HepG2 (cell line): Measurements from ENCODE around the gene RPS17. TPM values are rescaled to one million over a fixed set of nuclear protein-coding genes. Genes with fewer than 3 reads are reported as not detected.

ENCODE experiments used
- ATAC-seq: fragments of 200-7000 bp; cut with Tn5 transposase; 3 replicates; pipeline ENCODE4 v1.9.1; 2020; ENCODE audit warnings: mild to moderate bottlenecking, moderate library complexity
- BruUV-seq: library from RNA; stranded (reverse); fragments of 400-500 nt; replicated peaks from 2 replicates; lab custom pipeline; 2021; lab: Mats Ljungman, UMichigan
- CTCF ChIA-PET: fragments of 300-600 bp; formaldehyde crosslinking; extraction: SDS; loops from one replicate; lab custom pipeline; 2021; ENCODE audit warnings: low total read pairs, inconsistent platforms, low intra/inter-chr PET ratio; lab: Yijun Ruan, JAX
- POLR2A ChIA-PET: fragments of 350-600 bp; sonication (Branson Sonifier 250); formaldehyde crosslinking; loops from one replicate; lab custom pipeline; 2020; ENCODE audit warnings: antibody characterized with exemption, inconsistent platforms; lab: Yijun Ruan, JAX
- DNase-seq: peaks from one replicate; pipeline ENCODE4 v3.0.0-alpha.2; 2015; ENCODE audit warnings: low spot score
- FAIRE-seq: peaks from 3 replicates; lab custom pipeline; 2011; peaks lifted over from hg19 to GRCh38; lab: Jason Lieb, UNC
- H2AFZ ChIP-seq: one replicate; pipeline ENCODE4 v1.6.1; 2011; ENCODE audit warnings: low read length, inconsistent platforms
- H3K27ac ChIP-seq: fragments of 300-600 bp; 3 replicates; pipeline ENCODE4 v1.8.0; 2011; ENCODE audit warnings: mixed run types, mild to moderate bottlenecking, mixed read lengths, low read length, inconsistent platforms; ENCODE audit not compliant: insufficient read depth; ENCODE audit errors: extremely low read length
- H3K27me3 ChIP-seq, 2 experiments: fragments of 200-600 bp in 1 of 2; 2 replicates in 1 of 2; 3 replicates in 1 of 2; pipeline versions ENCODE4 v1.6.0 to v1.8.0; 2011; ENCODE audit warnings: low read length in 2 of 2, mild to moderate bottlenecking in 2 of 2, moderate library complexity in 2 of 2, inconsistent platforms in 1 of 2; ENCODE audit not compliant: insufficient read depth in 2 of 2, control insufficient read depth in 1 of 2
- H3K36me3 ChIP-seq, 2 experiments: fragments of 200-600 bp in 1 of 2; replicated peaks in 1 of 2; 2 replicates in 1 of 2; 3 replicates in 1 of 2; pipeline versions ENCODE4 v1.5.1 to v1.8.0; 2011; ENCODE audit warnings: low read length in 2 of 2, inconsistent platforms in 1 of 2; ENCODE audit not compliant: insufficient read depth in 2 of 2, control insufficient read depth in 1 of 2
- H3K4me1 ChIP-seq: 2 replicates; pipeline ENCODE4 v1.5.1; 2012; ENCODE audit warnings: low read length, inconsistent platforms; ENCODE audit not compliant: insufficient read depth
- H3K4me2 ChIP-seq: 2 replicates; pipeline ENCODE4 v1.6.0; 2011; ENCODE audit warnings: low read depth, low read length, inconsistent platforms
- H3K4me3 ChIP-seq, 3 experiments: fragments of 200-600 bp in 1 of 3; sonication (generic), shearing (Covaris generic) in 1 of 3; replicated peaks in 1 of 3; 2 replicates each; pipeline ENCODE4 v1.5.1; 2011 to 2016; ENCODE audit warnings: low read length in 3 of 3, inconsistent platforms in 2 of 3, low read depth in 2 of 3, mild to moderate bottlenecking in 2 of 3, control low read depth in 1 of 3, mixed read lengths in 1 of 3; ENCODE audit not compliant: insufficient read depth in 1 of 3
- H3K79me2 ChIP-seq: one replicate; pipeline ENCODE4 v1.6.1; 2011; ENCODE audit warnings: low read length, inconsistent platforms; ENCODE audit not compliant: insufficient read depth
- H3K9ac ChIP-seq: 2 replicates; pipeline ENCODE4 v1.6.0; 2011; ENCODE audit warnings: mild to moderate bottlenecking, low read depth, low read length, inconsistent platforms; ENCODE audit not compliant: insufficient read depth
- H3K9me3 ChIP-seq: 2 replicates; pipeline ENCODE4 v1.5.1; 2012; ENCODE audit warnings: mild to moderate bottlenecking, low read length
- H4K20me1 ChIP-seq: 2 replicates; pipeline ENCODE4 v1.6.0; 2011; ENCODE audit warnings: inconsistent platforms, mild to moderate bottlenecking, low read length, moderate library complexity; ENCODE audit not compliant: insufficient read depth
- CHD4 ChIP-seq: fragments of 200-600 bp; sonication (generic); IDR thresholded peaks from 2 replicates; pipeline ENCODE4 v1.7.0; 2017; ENCODE audit warnings: mild to moderate bottlenecking, low read length, borderline replicate concordance
- ELF4 ChIP-seq: sonication (generic); formaldehyde crosslinking; IDR thresholded peaks from 2 replicates; pipeline ENCODE4 v1.5.0; 2020; ENCODE audit warnings: missing genetic modification reagents, mild to moderate bottlenecking, moderate library complexity, borderline replicate concordance
- GTF3A ChIP-seq: sonication (generic); formaldehyde crosslinking; conservative IDR thresholded peaks from 2 replicates; pipeline ENCODE4 v1.4.0; 2020; ENCODE audit warnings: mild to moderate bottlenecking, missing genetic modification reagents
- ISX ChIP-seq: sonication (generic); formaldehyde crosslinking; conservative IDR thresholded peaks from 2 replicates; pipeline ENCODE4 v1.5.0; 2020; ENCODE audit warnings: missing genetic modification reagents
- SP5 ChIP-seq: IDR thresholded peaks from 2 replicates; pipeline ENCODE4 v1.6.1; 2016; ENCODE audit warnings: low read depth, borderline replicate concordance
- SSRP1 ChIP-seq: IDR thresholded peaks from 2 replicates; pipeline ENCODE4 v1.6.1; 2016; ENCODE audit warnings: control low read depth
- SYNCRIP ChIP-seq: fragments of 200-400 bp; formaldehyde crosslinking; IDR thresholded peaks from 2 replicates; pipeline ENCODE4 v1.6.1; 2018; ENCODE audit warnings: mild to moderate bottlenecking, low read depth, low read length; ENCODE audit not compliant: insufficient read depth
- ZNF564 ChIP-seq: sonication (generic); formaldehyde crosslinking; IDR thresholded peaks from 2 replicates; pipeline ENCODE4 v1.8.1; 2023; ENCODE audit warnings: mild to moderate bottlenecking, missing genetic modification reagents
- ZNF724P ChIP-seq: sonication (generic); formaldehyde crosslinking; IDR thresholded peaks from 2 replicates; pipeline ENCODE4 v1.8.0; 2022; ENCODE audit warnings: missing genetic modification reagents, borderline replicate concordance
- ZSCAN12 ChIP-seq: sonication (generic); formaldehyde crosslinking; IDR thresholded peaks from 2 replicates; pipeline ENCODE4 v1.9.0; 2021; ENCODE audit warnings: mild to moderate bottlenecking, missing genetic modification reagents
- WGBS: methylation state at CpG from one replicate; pipeline ENCODE4 v1.1.6; 2017; ENCODE audit warnings: low lambda C conversion rate; 5-methylcytosine and 5-hydroxymethylcytosine counted together
- in situ Hi-C: cut with HindIII; loops from 2 replicates; pipeline ENCODE4 v1.10.0; 2017; ENCODE audit warnings: low pct_unique_long_range_greater_than_20kb; ENCODE audit not compliant: extremely low pct_ligation_motif_present
- intact Hi-C: fragments of 100-400 bp; cut with micrococcal nuclease; formaldehyde crosslinking; loops from one replicate; pipeline ENCODE4 v1.10.0; 2022; ENCODE audit not compliant: unreplicated experiment
- polyA plus RNA-seq, 8 experiments: library from polyadenylated mRNA; depleted of rRNA in 3 of 8; stranded (reverse) in 7 of 8; unstranded in 1 of 8; fragments of >200 nt; fragmentation: Illumina TruSeq in 4 of 8; extraction: Trizol in 4 of 8; gene quantifications; 2 replicates each; pipeline versions ENCODE4 v1.2.1 to v1.2.3, GENCODE V29; 2011 to 2016; ENCODE audit warnings: low read depth in 4 of 8, missing spikeins in 1 of 8, mixed read lengths in 1 of 8; ENCODE audit not compliant: insufficient read depth in 1 of 8
- total RNA-seq, 5 experiments: library from RNA; depleted of rRNA; stranded (reverse); fragments of >200 nt; fragmentation: Illumina TruSeq; extraction: Trizol; gene quantifications; 2 replicates each; pipeline ENCODE4 v1.2.3, GENCODE V29; 2016; ENCODE audit warnings: low read depth in 1 of 5
- TF ChIP-seq, protein P1 (sequence below), 2 experiments: sonication (generic) in 1 of 2; formaldehyde crosslinking in 1 of 2; IDR thresholded peaks; 2 replicates each; pipeline versions ENCODE4 v1.4.0 to v1.6.1; 2018 to 2020; ENCODE audit warnings: missing genetic modification reagents in 2 of 2, borderline replicate concordance in 1 of 2, low read depth in 1 of 2, mild to moderate bottlenecking in 1 of 2, missing biosample characterization in 1 of 2
- TF ChIP-seq, protein P2 (sequence below): sonication (generic); formaldehyde crosslinking; IDR thresholded peaks from 2 replicates; pipeline ENCODE4 v1.5.0; 2020; ENCODE audit warnings: mild to moderate bottlenecking, missing genetic modification reagents
- TF ChIP-seq, protein P3 (sequence below): sonication (generic); formaldehyde crosslinking; IDR thresholded peaks from 2 replicates; pipeline ENCODE4 v1.4.0; 2020; ENCODE audit warnings: missing genetic modification reagents, borderline replicate concordance
- TF ChIP-seq, protein P4 (sequence below): sonication (generic); formaldehyde crosslinking; IDR thresholded peaks from 2 replicates; pipeline ENCODE4 v1.9.0; 2022; ENCODE audit warnings: low read depth, missing genetic modification reagents
- TF ChIP-seq, protein P5 (sequence below): IDR thresholded peaks from 2 replicates; pipeline ENCODE4 v1.6.1; 2016; ENCODE audit warnings: low read depth

RPS17 gene
- total and polyA plus RNA-seq, 2 of the 13 experiments (the other 11 are each of a cell fraction or from before 2014, with no cell fraction given), result 2,570 to 5,021 TPM

DNA sequence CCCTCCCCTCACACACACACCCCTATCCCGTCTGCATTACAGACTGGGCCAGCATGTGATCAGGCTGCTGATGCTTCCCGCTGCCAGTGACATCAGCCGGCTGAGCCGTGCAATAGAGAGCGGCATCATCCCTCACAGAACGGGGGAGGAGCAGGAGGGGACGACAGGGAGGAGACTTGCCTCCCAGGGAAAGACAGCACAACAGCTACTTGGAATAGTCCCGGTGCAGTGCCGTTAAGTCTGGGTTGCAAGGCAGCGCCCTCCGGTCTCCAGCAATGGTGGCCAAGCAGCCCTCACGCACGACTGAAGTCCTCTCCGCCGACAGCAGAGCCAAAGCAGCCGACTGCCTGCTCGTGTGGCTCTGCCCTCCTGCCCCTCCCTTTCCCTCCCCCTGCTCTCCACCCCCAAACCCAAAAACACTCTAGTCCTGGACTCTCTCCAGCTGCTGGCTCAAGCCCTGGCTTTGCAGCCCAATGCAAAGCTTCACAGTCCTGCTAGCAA is 31.5 kb upstream of the RPS17 start:
- no peak for DNase-seq
- in situ Hi-C loops, result no loop called here
- TF ChIP-seq SSRP1 (CRISPR knock-in tag) (no peak), ELF4 (CRISPR knock-in tag) (no peak), ZNF564 (CRISPR knock-in tag) (no peak), SP5 (no peak), ISX (CRISPR knock-in tag) (no peak), CHD4 (no peak), SYNCRIP (no peak), GTF3A (CRISPR knock-in tag) (no peak), ZNF724P (CRISPR knock-in tag) (no peak), ZSCAN12 (no peak)
- TF ChIP-seq, protein P1, sequence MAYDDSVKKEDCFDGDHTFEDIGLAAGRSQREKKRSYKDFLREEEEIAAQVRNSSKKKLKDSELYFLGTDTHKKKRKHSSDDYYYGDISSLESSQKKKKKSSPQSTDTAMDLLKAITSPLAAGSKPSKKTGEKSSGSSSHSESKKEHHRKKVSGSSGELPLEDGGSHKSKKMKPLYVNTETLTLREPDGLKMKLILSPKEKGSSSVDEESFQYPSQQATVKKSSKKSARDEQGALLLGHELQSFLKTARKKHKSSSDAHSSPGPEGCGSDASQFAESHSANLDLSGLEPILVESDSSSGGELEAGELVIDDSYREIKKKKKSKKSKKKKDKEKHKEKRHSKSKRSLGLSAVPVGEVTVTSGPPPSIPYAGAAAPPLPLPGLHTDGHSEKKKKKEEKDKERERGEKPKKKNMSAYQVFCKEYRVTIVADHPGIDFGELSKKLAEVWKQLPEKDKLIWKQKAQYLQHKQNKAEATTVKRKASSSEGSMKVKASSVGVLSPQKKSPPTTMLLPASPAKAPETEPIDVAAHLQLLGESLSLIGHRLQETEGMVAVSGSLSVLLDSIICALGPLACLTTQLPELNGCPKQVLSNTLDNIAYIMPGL (CRISPR knock-in tag; IDR thresholded peaks at IDR 0.05; ENCODE audit: borderline replicate concordance in 1 of 2, low read depth in 1 of 2), result no peak
- TF ChIP-seq, protein P2, sequence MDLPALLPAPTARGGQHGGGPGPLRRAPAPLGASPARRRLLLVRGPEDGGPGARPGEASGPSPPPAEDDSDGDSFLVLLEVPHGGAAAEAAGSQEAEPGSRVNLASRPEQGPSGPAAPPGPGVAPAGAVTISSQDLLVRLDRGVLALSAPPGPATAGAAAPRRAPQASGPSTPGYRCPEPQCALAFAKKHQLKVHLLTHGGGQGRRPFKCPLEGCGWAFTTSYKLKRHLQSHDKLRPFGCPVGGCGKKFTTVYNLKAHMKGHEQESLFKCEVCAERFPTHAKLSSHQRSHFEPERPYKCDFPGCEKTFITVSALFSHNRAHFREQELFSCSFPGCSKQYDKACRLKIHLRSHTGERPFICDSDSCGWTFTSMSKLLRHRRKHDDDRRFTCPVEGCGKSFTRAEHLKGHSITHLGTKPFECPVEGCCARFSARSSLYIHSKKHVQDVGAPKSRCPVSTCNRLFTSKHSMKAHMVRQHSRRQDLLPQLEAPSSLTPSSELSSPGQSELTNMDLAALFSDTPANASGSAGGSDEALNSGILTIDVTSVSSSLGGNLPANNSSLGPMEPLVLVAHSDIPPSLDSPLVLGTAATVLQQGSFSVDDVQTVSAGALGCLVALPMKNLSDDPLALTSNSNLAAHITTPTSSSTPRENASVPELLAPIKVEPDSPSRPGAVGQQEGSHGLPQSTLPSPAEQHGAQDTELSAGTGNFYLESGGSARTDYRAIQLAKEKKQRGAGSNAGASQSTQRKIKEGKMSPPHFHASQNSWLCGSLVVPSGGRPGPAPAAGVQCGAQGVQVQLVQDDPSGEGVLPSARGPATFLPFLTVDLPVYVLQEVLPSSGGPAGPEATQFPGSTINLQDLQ (CRISPR knock-in tag), result no peak
- TF ChIP-seq, protein P3, sequence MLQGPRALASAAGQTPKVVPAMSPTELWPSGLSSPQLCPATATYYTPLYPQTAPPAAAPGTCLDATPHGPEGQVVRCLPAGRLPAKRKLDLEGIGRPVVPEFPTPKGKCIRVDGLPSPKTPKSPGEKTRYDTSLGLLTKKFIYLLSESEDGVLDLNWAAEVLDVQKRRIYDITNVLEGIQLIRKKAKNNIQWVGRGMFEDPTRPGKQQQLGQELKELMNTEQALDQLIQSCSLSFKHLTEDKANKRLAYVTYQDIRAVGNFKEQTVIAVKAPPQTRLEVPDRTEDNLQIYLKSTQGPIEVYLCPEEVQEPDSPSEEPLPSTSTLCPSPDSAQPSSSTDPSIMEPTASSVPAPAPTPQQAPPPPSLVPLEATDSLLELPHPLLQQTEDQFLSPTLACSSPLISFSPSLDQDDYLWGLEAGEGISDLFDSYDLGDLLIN, result no peak
- TF ChIP-seq, protein P4, sequence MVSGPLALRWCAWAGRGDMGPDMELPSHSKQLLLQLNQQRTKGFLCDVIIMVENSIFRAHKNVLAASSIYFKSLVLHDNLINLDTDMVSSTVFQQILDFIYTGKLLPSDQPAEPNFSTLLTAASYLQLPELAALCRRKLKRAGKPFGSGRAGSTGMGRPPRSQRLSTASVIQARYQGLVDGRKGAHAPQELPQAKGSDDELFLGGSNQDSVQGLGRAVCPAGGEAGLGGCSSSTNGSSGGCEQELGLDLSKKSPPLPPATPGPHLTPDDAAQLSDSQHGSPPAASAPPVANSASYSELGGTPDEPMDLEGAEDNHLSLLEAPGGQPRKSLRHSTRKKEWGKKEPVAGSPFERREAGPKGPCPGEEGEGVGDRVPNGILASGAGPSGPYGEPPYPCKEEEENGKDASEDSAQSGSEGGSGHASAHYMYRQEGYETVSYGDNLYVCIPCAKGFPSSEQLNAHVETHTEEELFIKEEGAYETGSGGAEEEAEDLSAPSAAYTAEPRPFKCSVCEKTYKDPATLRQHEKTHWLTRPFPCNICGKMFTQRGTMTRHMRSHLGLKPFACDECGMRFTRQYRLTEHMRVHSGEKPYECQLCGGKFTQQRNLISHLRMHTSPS, result no peak
- TF ChIP-seq, protein P5, sequence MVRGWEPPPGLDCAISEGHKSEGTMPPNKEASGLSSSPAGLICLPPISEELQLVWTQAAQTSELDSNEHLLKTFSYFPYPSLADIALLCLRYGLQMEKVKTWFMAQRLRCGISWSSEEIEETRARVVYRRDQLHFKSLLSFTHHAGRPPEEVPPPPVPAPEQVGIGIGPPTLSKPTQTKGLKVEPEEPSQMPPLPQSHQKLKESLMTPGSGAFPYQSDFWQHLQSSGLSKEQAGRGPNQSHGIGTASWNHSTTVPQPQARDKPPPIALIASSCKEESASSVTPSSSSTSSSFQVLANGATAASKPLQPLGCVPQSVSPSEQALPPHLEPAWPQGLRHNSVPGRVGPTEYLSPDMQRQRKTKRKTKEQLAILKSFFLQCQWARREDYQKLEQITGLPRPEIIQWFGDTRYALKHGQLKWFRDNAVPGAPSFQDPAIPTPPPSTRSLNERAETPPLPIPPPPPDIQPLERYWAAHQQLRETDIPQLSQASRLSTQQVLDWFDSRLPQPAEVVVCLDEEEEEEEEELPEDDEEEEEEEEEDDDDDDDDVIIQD (CRISPR knock-in tag), result no peak

More for the DNA sequence above, 31.5 kb upstream of the RPS17 start:
- FAIRE-seq, result no peak
- ChIA-PET CTCF (no interaction called here), POLR2A (interaction anchor here (1.2 kb wide), 1 partner anchor 31 kb away, joined by 3 read pairs; the partner anchor contains the start of gene RPS17)
- no peak overlapping the region for H3K9ac ChIP-seq
- no TSS peak for BruUV-seq
- H3K27ac ChIP-seq, result no peak overlapping the region
- peaks cover 6% of the 10 kb centered on the region for H3K4me1 ChIP-seq
- H3K79me2 ChIP-seq, result no peaks in the 10 kb centered on the region
- 1% methylated on average over 12 of the region's 17 CpGs for WGBS
- intact Hi-C loops, result no loop called here
- peak overlapping the region in 1 of 3 experiments; percentile 23; a peak in 2 of 6 replicates for H3K4me3 ChIP-seq
- H3K36me3 ChIP-seq, result no peaks in the 10 kb centered on the region
- no peak overlapping the region for H2AFZ ChIP-seq
- H4K20me1 ChIP-seq, result no peaks in the 10 kb centered on the region
- peak; percentile 64 for ATAC-seq
- peaks cover 1 to 31% of the 10 kb centered on the region in 2 experiments; a peak in 3 of 5 replicates for H3K27me3 ChIP-seq
- no peaks in the 10 kb centered on the region for H3K9me3 ChIP-seq
- peak overlapping the region; percentile 53; the same call in 1 of the 2 replicates for H3K4me2 ChIP-seq
